H1 (cell line): ENCODE data around the gene CD28.

ENCODE experiments used
- CEBPB ChIP-seq: IDR thresholded peaks from 2 replicates; pipeline ENCODE4 v1.6.1; 2012; ENCODE audit warnings: low read depth, low read length
- EGR1 ChIP-seq: IDR thresholded peaks from 2 replicates; pipeline ENCODE4 v1.6.1; 2011; ENCODE audit warnings: low read depth, low read length, borderline replicate concordance
- JUN ChIP-seq: IDR thresholded peaks from 2 replicates; pipeline ENCODE4 v1.6.1; 2011; ENCODE audit warnings: low read depth, mild to moderate bottlenecking, improper control_type of control experiment, low read length
- KDM5A ChIP-seq: fragments of 200-600 bp; IDR thresholded peaks from 2 replicates; pipeline ENCODE4 v1.7.1; 2012; ENCODE audit warnings: mild to moderate bottlenecking, low read length, inconsistent platforms, mixed read lengths
- NRF1 ChIP-seq: IDR thresholded peaks from 2 replicates; pipeline ENCODE4 v1.6.1; 2011; ENCODE audit warnings: mild to moderate bottlenecking, low read depth, low read length, improper control_type of control experiment
- POLR2A ChIP-seq, 2 experiments: IDR thresholded peaks; 1 replicate in 1 of 2; 2 replicates in 1 of 2; pipeline ENCODE4 v1.6.1; 2011; ENCODE audit warnings: low read depth in 2 of 2, low read length in 2 of 2, mild to moderate bottlenecking in 2 of 2; ENCODE audit errors: control extremely low read depth in 1 of 2
- POLR2AphosphoS5 ChIP-seq: IDR thresholded peaks from 2 replicates; pipeline ENCODE4 v1.6.1; 2011; ENCODE audit warnings: low read depth, low read length
- YY1 ChIP-seq: IDR thresholded peaks from 2 replicates; pipeline ENCODE4 v1.6.1; 2011; ENCODE audit warnings: low read depth, mild to moderate bottlenecking, low read length
- TF ChIP-seq, protein P1 (sequence below): IDR thresholded peaks from 2 replicates; pipeline ENCODE4 v1.6.1; 2012; ENCODE audit warnings: inconsistent platforms
- TF ChIP-seq, protein P2 (sequence below): IDR thresholded peaks from 2 replicates; pipeline ENCODE4 v1.6.1; 2011; ENCODE audit warnings: low read length, improper control_type of control experiment
- TF ChIP-seq, protein P3 (sequence below), 3 experiments: IDR thresholded peaks; 1 replicate in 2 of 3; 2 replicates in 1 of 3; pipeline versions ENCODE4 v1.5.1 to v1.6.1; 2011; ENCODE audit warnings: low read length in 3 of 3, mild to moderate bottlenecking in 3 of 3, inconsistent platforms in 2 of 3, low read depth in 1 of 3, moderate library complexity in 1 of 3; ENCODE audit not compliant: insufficient read depth in 1 of 3; ENCODE audit errors: control extremely low read depth in 1 of 3

DNA sequence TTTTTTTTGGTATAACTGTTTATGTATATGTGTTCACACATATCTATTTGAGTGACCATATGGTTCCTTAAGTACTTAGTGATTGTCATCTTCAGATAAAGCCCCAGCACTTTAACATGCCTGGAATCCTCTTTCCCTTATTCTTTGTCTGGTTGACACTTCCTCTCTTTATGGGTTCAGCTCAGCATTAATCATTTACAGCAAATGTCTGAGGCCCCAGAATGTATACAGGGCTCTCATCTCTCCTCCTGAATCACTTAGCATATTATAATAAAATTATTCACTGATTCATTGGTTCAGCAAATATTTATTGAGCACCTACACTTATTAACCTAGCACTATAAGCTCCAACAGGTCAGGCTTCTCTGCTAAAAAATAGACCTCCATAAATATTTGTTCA, 43.5 kb upstream of the CD28 start:
- TF ChIP-seq, protein P1, sequence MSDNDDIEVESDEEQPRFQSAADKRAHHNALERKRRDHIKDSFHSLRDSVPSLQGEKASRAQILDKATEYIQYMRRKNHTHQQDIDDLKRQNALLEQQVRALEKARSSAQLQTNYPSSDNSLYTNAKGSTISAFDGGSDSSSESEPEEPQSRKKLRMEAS = no peak
- TF ChIP-seq, protein P2, sequence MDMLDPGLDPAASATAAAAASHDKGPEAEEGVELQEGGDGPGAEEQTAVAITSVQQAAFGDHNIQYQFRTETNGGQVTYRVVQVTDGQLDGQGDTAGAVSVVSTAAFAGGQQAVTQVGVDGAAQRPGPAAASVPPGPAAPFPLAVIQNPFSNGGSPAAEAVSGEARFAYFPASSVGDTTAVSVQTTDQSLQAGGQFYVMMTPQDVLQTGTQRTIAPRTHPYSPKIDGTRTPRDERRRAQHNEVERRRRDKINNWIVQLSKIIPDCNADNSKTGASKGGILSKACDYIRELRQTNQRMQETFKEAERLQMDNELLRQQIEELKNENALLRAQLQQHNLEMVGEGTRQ = no peak
- TF ChIP-seq POLR2A (IDR thresholded peaks at IDR 0.05; ENCODE audit: control extremely low read depth in 1 of 2, low read depth in 2 of 2, low read length in 2 of 2) (no peak), POLR2AphosphoS5 (no peak), KDM5A (no peak), EGR1 (no peak), NRF1 (no peak), JUN (no peak), CEBPB (no peak), YY1 (no peak)
- TF ChIP-seq, protein P3, sequence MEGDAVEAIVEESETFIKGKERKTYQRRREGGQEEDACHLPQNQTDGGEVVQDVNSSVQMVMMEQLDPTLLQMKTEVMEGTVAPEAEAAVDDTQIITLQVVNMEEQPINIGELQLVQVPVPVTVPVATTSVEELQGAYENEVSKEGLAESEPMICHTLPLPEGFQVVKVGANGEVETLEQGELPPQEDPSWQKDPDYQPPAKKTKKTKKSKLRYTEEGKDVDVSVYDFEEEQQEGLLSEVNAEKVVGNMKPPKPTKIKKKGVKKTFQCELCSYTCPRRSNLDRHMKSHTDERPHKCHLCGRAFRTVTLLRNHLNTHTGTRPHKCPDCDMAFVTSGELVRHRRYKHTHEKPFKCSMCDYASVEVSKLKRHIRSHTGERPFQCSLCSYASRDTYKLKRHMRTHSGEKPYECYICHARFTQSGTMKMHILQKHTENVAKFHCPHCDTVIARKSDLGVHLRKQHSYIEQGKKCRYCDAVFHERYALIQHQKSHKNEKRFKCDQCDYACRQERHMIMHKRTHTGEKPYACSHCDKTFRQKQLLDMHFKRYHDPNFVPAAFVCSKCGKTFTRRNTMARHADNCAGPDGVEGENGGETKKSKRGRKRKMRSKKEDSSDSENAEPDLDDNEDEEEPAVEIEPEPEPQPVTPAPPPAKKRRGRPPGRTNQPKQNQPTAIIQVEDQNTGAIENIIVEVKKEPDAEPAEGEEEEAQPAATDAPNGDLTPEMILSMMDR (IDR thresholded peaks at IDR 0.05; ENCODE audit: control extremely low read depth in 1 of 3, insufficient read depth in 1 of 3, low read depth in 1 of 3, low read length in 3 of 3) = no peak
